Sigmoid colon (tissue), 7 donors: Measurements from ENCODE around the gene APOBEC3F. TPM values are rescaled to one million over a fixed set of nuclear protein-coding genes. Genes with fewer than 3 reads are reported as not detected.
"Not testable (repeated sequence)": the region's sequence is repeated elsewhere in the genome, so short reads cannot be mapped to it uniquely, and the experiment has no call there.

Experiments
- DNase-seq: peaks from one replicate; pipeline ENCODE4 v3.0.0-alpha.2; 2019
- H3K27ac ChIP-seq, 4 donors: fragments of 200-600 bp; sonication (generic); one replicate each; pipeline ENCODE4 v1.5.1; 2016 to 2019; ENCODE audit warnings: mild to moderate bottlenecking in 1 of 4
- H3K27me3 ChIP-seq, 3 donors: fragments of 200-600 bp; sonication (generic); one replicate each; pipeline ENCODE4 v1.5.1; 2019; ENCODE audit warnings: mild to moderate bottlenecking in 1 of 3
- H3K36me3 ChIP-seq, 4 donors: fragments of 200-600 bp; sonication (generic); one replicate each; pipeline ENCODE4 v1.5.1; 2016 to 2019
- H3K4me1 ChIP-seq, 4 donors: fragments of 200-600 bp; sonication (generic); one replicate each; pipeline ENCODE4 v1.5.1; 2017 to 2019
- H3K4me3 ChIP-seq, 4 donors: fragments of 200-600 bp; sonication (generic); one replicate each; pipeline ENCODE4 v1.5.1; 2017 to 2019; ENCODE audit warnings: mild to moderate bottlenecking in 2 of 4, moderate library complexity in 1 of 4
- H3K9me3 ChIP-seq, 4 donors: fragments of 200-600 bp in 3 of 4; sonication (generic) in 3 of 4; one replicate each; pipeline versions ENCODE4 v1.5.1 to v1.6.1; 2013 to 2019
- CTCF ChIP-seq, 4 experiments: fragments of 450-650 bp in 3 of 4; fragments of 200-600 bp in 1 of 4; IDR thresholded peaks; one replicate each; pipeline ENCODE4 v1.5.1; 2016 to 2019; ENCODE audit warnings: antibody characterized with exemption in 4 of 4, mild to moderate bottlenecking in 3 of 4, moderate library complexity in 2 of 4
- EP300 ChIP-seq, 4 donors: sonication (generic); formaldehyde crosslinking; IDR thresholded peaks; one replicate each; pipeline ENCODE4 v1.6.1; 2017; ENCODE audit warnings: antibody characterized with exemption in 4 of 4
- POLR2A ChIP-seq, 2 donors: fragments of 450-650 bp; IDR thresholded peaks; one replicate each; pipeline ENCODE4 v1.6.1; 2016; ENCODE audit warnings: antibody characterized with exemption in 2 of 2, mild to moderate bottlenecking in 2 of 2, moderate library complexity in 2 of 2
- POLR2AphosphoS5 ChIP-seq, 4 donors: sonication (generic); formaldehyde crosslinking; IDR thresholded peaks; one replicate each; pipeline ENCODE4 v1.6.1; 2017; ENCODE audit warnings: antibody characterized with exemption in 4 of 4
- WGBS, 2 donors: extraction: QIAGEN DNeasy Blood & Tissue Kit; methylation state at CpG; one replicate each; pipeline ENCODE4 v1.1.7; 2013; 5-methylcytosine and 5-hydroxymethylcytosine counted together
- intact Hi-C: fragments of 100-400 bp; cut with DNase I; formaldehyde crosslinking; loops from one replicate; pipeline ENCODE4 v1.15.1; 2023
- polyA plus RNA-seq, 3 donors: library from polyadenylated mRNA; stranded (reverse); fragments of 200-250 nt; gene quantifications; one replicate each; pipeline ENCODE4 v1.2.3, GENCODE V29; 2013
- total RNA-seq, 4 donors: library from RNA; depleted of rRNA; stranded (reverse); fragments of >200 nt; gene quantifications; one replicate each; pipeline ENCODE4 v1.1.0, GENCODE V29; 2016
- donor health status: healthy with polysubstance abuse.
- donor health status: Bipolar disorder and iron deficiency.
- donor health status: healthy.

APOBEC3F gene
- total and polyA plus RNA-seq, 7 donors = 1.2 to 10.2 (median 4.6) TPM

- WGBS, 2 donors = 1 to 11% methylated on average over 18 of the region's 18 CpGs
- TF ChIP-seq POLR2A (IDR thresholded peaks at IDR 0.05) (peak in 1 of 2 donors; percentile 32), POLR2AphosphoS5 (IDR thresholded peaks at IDR 0.05) (peak; percentile 40 to 91 (median 80)), CTCF (IDR thresholded peaks at IDR 0.05) (no peak)
- H3K4me1 ChIP-seq = peaks cover 0 to 26% (median 19%) of the 10 kb centered on the region in 4 donors
- peak; percentile 94 for DNase-seq
- peak within 1 kb of the TSS; percentile 80 to 91 (median 88) for H3K27ac ChIP-seq
- intact Hi-C loops = loop anchor here (5.0 kb wide), 1 partner anchor 303 kb away; the partner anchor contains the start of gene RPL3
- H3K27me3 ChIP-seq = no peaks in the 10 kb centered on the region
- H3K9me3 ChIP-seq = no peaks in the 10 kb centered on the region
- H3K4me3 ChIP-seq = peak within 1 kb of the TSS; percentile 37 to 64 (median 58)
- H3K36me3 ChIP-seq = no peaks in the 10 kb centered on the region
These were observed 26.5 kb upstream of the APOBEC3F start, which contains the start of gene APOBEC3C for GRCh38 chr22:39013942-39014722. APOBEC3C (plus strand) TSS chr22:39014257; CDS start chr22:39014363, 106 bp downstream.

- Histone ChIP-seq H3K4me1 (peaks cover 0 to 26% (median 19%) of the 10 kb centered on the region in 4 donors), H3K27ac (peak overlapping the region; percentile 80 to 91 (median 88)), H3K4me3 (peak overlapping the region; percentile 37 to 64 (median 58))
- intact Hi-C loops = loop anchor here (5.0 kb wide), 2 partner anchors 118 to 303 kb away; partner anchors contain the start of gene RPL3
- 33 to 35% methylated on average over 6 of the region's 6 CpGs for WGBS, 2 donors
- H3K9me3 ChIP-seq, H3K27me3 ChIP-seq, DNase-seq, H3K36me3 ChIP-seq: not testable (repeated sequence)
These were observed 25.9 kb upstream of the APOBEC3F start for GRCh38 chr22:39014723-39015121.

GRCh38 chr22:39016592-39016991 is 24.1 kb upstream of the APOBEC3F start:
- Histone ChIP-seq H3K9me3 (no peaks in the 10 kb centered on the region), H3K36me3 (no peaks in the 10 kb centered on the region), H3K27ac (no peak overlapping the region), H3K4me1 (peaks cover 0 to 32% (median 29%) of the 10 kb centered on the region in 4 donors), H3K4me3 (no peak overlapping the region), H3K27me3 (no peaks in the 10 kb centered on the region)
- intact Hi-C loops = loop anchor here (5.0 kb wide), 1 partner anchor 116 kb away; no protein-coding TSS in a partner anchor
- TF ChIP-seq POLR2AphosphoS5 (IDR thresholded peaks at IDR 0.05) = no peak
- TF ChIP-seq EP300 (IDR thresholded peaks at IDR 0.05) = no peak
- TF ChIP-seq POLR2A (IDR thresholded peaks at IDR 0.05) = no peak
- TF ChIP-seq CTCF (IDR thresholded peaks at IDR 0.05) = no peak
- WGBS, 2 donors = 97% methylated on average over 13 of the region's 13 CpGs
- DNase-seq = no peak

GRCh38 chr22:39017596-39018365 is 22.9 kb upstream of the APOBEC3F start:
- Histone ChIP-seq H3K4me1 (peaks cover 0 to 41% (median 38%) of the 10 kb centered on the region in 4 donors), H3K27me3 (no peaks in the 10 kb centered on the region), H3K9me3 (no peaks in the 10 kb centered on the region), H3K27ac (no peak overlapping the region), H3K4me3 (no peak overlapping the region), H3K36me3 (no peaks in the 10 kb centered on the region)
- intact Hi-C loops = loop anchor here (5.0 kb wide), 1 partner anchor 115 kb away; no protein-coding TSS in a partner anchor
- DNase-seq = no peak
- 86 to 88% methylated on average over 18 of the region's 18 CpGs for WGBS, 2 donors
- TF ChIP-seq POLR2A (IDR thresholded peaks at IDR 0.05) = no peak
- TF ChIP-seq POLR2AphosphoS5 (IDR thresholded peaks at IDR 0.05) = no peak
- no peak for TF ChIP-seq CTCF (IDR thresholded peaks at IDR 0.05)
- no peak for TF ChIP-seq EP300 (IDR thresholded peaks at IDR 0.05)

- Histone ChIP-seq H3K4me1 (peaks cover 0 to 25% (median 22%) of the 10 kb centered on the region in 4 donors), H3K4me3 (peak overlapping the region in 3 of 4 donors; percentile 36 to 43 (median 40)), H3K27ac (peak overlapping the region; percentile 65 to 82 (median 79))
- intact Hi-C loops, H3K36me3 ChIP-seq, DNase-seq, H3K9me3 ChIP-seq, H3K27me3 ChIP-seq: not testable (repeated sequence)
- 28 to 41% methylated on average over 15 of the region's 15 CpGs for WGBS, 2 donors
These were observed 20.5 kb upstream of the APOBEC3F start for GRCh38 chr22:39020021-39020651.
